ENCODE results near the gene MBD3L2. TPM values are rescaled to one million over a fixed set of nuclear protein-coding genes. Genes with fewer than 3 reads are reported as not detected.

The MBD3L2 gene
- total and polyA plus RNA-seq, 2 experiments from 2014 or later: not detected

- peaks cover 32% of the 10 kb centered on the region for H3K9me3 ChIP-seq (ENCODE audit: low read depth)
- WGBS (ENCODE audit: low lambda C conversion rate, missing lambda C conversion rate): 97% methylated on average over 18 of the region's 29 CpGs
- H3K9me2 ChIP-seq (replicated peaks; ENCODE audit: insufficient read depth): peaks cover 4% of the 10 kb centered on the region
Observed at GRCh38 chr19:7074705-7075282, 25.7 kb downstream of the MBD3L2 start.

DNA sequence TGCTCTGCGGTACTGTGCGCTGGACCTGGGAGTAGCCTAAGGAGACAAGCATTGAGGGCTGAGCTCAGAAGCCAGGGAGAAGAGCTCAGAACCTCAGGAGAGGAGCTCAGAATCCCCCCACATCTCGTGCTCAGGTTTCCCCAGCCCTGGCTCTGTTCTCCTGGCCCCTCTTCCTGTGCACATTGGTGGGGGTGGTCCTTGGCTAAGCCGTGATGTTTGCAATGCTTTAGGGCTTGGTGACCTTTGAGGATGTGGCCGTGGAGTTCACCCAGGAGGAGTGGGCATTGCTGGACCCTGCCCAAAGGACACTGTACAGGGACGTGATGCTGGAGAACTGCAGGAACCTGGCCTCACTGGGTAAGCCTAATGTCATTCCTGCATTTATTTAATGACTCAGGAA is 27.0 kb downstream of the MBD3L2 start:
- Histone ChIP-seq H3K4me1 (ENCODE audit: insufficient read depth) (no peaks in the 10 kb centered on the region), H4K20me1 (ENCODE audit: insufficient read depth, poor library complexity, severe bottlenecking) (no peaks in the 10 kb centered on the region), H3K79me2 (peaks cover 2% of the 10 kb centered on the region), H2AFZ (no peak overlapping the region), H3K27ac (no peak overlapping the region), H3K4me3 (no peak overlapping the region), H3K27me3 (no peaks in the 10 kb centered on the region), H3K9me2 (replicated peaks; ENCODE audit: insufficient read depth) (peaks cover 1% of the 10 kb centered on the region), H3K4me2 (no peak overlapping the region), H3K9me3 (ENCODE audit: low read depth) (peaks cover 38% of the 10 kb centered on the region), H3K36me3 (replicated peaks; ENCODE audit: insufficient read depth, low read depth) (peaks cover 22% of the 10 kb centered on the region)
- DNase-seq (ENCODE audit: low spot score): no peak
- WGBS (ENCODE audit: low lambda C conversion rate, missing lambda C conversion rate): 98% methylated on average over 6 of the region's 6 CpGs
- TF ChIP-seq EZH2phosphoT487 (IDR thresholded peaks at IDR 0.05; ENCODE audit: low read depth, severe bottlenecking, unreplicated experiment) (no peak), EZH2 (IDR thresholded peaks at IDR 0.05; ENCODE audit: borderline replicate concordance) (no peak)
- TF ChIP-seq, protein P1, sequence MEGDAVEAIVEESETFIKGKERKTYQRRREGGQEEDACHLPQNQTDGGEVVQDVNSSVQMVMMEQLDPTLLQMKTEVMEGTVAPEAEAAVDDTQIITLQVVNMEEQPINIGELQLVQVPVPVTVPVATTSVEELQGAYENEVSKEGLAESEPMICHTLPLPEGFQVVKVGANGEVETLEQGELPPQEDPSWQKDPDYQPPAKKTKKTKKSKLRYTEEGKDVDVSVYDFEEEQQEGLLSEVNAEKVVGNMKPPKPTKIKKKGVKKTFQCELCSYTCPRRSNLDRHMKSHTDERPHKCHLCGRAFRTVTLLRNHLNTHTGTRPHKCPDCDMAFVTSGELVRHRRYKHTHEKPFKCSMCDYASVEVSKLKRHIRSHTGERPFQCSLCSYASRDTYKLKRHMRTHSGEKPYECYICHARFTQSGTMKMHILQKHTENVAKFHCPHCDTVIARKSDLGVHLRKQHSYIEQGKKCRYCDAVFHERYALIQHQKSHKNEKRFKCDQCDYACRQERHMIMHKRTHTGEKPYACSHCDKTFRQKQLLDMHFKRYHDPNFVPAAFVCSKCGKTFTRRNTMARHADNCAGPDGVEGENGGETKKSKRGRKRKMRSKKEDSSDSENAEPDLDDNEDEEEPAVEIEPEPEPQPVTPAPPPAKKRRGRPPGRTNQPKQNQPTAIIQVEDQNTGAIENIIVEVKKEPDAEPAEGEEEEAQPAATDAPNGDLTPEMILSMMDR (IDR thresholded peaks at IDR 0.05; ENCODE audit: poor library complexity): no peak

More at GRCh38 chr19:7074705-7075282, 25.7 kb downstream of the MBD3L2 start:
- peaks cover 17% of the 10 kb centered on the region for H3K36me3 ChIP-seq (replicated peaks; ENCODE audit: insufficient read depth, low read depth)
- peaks cover 5% of the 10 kb centered on the region for H3K4me1 ChIP-seq (ENCODE audit: insufficient read depth)
- TF ChIP-seq EZH2 (IDR thresholded peaks at IDR 0.05; ENCODE audit: borderline replicate concordance): no peak
- TF ChIP-seq, protein P1 (IDR thresholded peaks at IDR 0.05; ENCODE audit: poor library complexity): no peak
- TF ChIP-seq EZH2phosphoT487 (IDR thresholded peaks at IDR 0.05; ENCODE audit: low read depth, severe bottlenecking, unreplicated experiment): no peak
- H3K4me3 ChIP-seq: no peak overlapping the region
- H3K27me3 ChIP-seq: no peaks in the 10 kb centered on the region
- H3K4me2 ChIP-seq: no peak overlapping the region
- H3K79me2 ChIP-seq: peaks cover 14% of the 10 kb centered on the region
- H4K20me1 ChIP-seq (ENCODE audit: insufficient read depth, poor library complexity, severe bottlenecking): no peaks in the 10 kb centered on the region
- no peak overlapping the region for H2AFZ ChIP-seq
- H3K27ac ChIP-seq: no peak overlapping the region
- DNase-seq (ENCODE audit: low spot score): no peak

DNA sequence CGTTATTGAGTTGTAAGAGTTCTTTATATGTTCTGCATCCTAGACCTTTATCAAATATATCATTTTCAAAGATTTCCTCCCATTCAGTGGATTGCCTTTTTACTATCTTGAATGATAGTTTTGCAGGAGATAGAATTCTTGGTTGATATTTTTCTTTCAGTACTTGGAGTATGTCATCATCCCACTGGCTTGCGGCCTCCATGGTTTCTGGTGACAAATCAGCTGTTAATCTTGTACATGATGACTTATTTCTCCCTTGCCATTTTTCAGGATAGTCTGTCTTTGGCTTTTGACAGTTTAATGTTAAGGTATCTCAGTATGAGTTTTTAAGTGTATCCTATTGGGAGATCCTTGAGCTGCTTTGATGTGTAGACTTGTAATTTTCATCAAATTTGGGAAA is 28.9 kb downstream of the MBD3L2 start:
- Histone ChIP-seq H3K36me3 (replicated peaks; ENCODE audit: insufficient read depth, low read depth) (peaks cover 31% of the 10 kb centered on the region), H3K27ac (no peak overlapping the region)

More for the DNA sequence above, 28.9 kb downstream of the MBD3L2 start:
- no peak for DNase-seq (ENCODE audit: low spot score)
- Histone ChIP-seq H3K4me2 (no peak overlapping the region), H3K4me3 (no peak overlapping the region), H3K4me1 (ENCODE audit: insufficient read depth) (no peaks in the 10 kb centered on the region), H3K79me2 (no peaks in the 10 kb centered on the region), H2AFZ (no peak overlapping the region), H3K9me3 (ENCODE audit: low read depth) (peaks cover 55% of the 10 kb centered on the region), H3K27me3 (no peaks in the 10 kb centered on the region), H4K20me1 (ENCODE audit: insufficient read depth, poor library complexity, severe bottlenecking) (no peaks in the 10 kb centered on the region), H3K9me2 (replicated peaks; ENCODE audit: insufficient read depth) (no peaks in the 10 kb centered on the region)
- TF ChIP-seq, protein P1 (IDR thresholded peaks at IDR 0.05; ENCODE audit: poor library complexity): no peak
- TF ChIP-seq EZH2 (IDR thresholded peaks at IDR 0.05; ENCODE audit: borderline replicate concordance) (no peak), EZH2phosphoT487 (IDR thresholded peaks at IDR 0.05; ENCODE audit: low read depth, severe bottlenecking, unreplicated experiment) (no peak)
- WGBS (ENCODE audit: low lambda C conversion rate, missing lambda C conversion rate): 96% methylated on average over 2 of the region's 2 CpGs
